IMR-90 (cell line): ENCODE measurements around the gene SDHAF4. TPM values are rescaled to one million over a fixed set of nuclear protein-coding genes. Genes with fewer than 3 reads are reported as not detected.

Experiments
- polyA plus RNA-seq, 3 experiments: library from polyadenylated mRNA; depleted of rRNA; stranded (reverse); fragments of >200 nt; gene quantifications; 2 replicates each; pipeline ENCODE4 v1.2.3, GENCODE V29; 2012; ENCODE audit warnings: low replicate concordance in 1 of 3
- total RNA-seq: library from RNA; depleted of rRNA; stranded (reverse); fragments of >200 nt; gene quantifications from 2 replicates; pipeline ENCODE4 v1.2.3, GENCODE V29; 2012; rRNA removed

Gene SDHAF4
- total and polyA plus RNA-seq, 2 of the 4 experiments (the other 2 are of a cell fraction), result 1.6 to 4.4 TPM

Other genes with a start within 250 kb of the SDHAF4 start
- gene FAM135A, start 153.4 kb upstream of the SDHAF4 start, total RNA-seq, result 7.9 and 9.7 TPM in 2 replicates
- 1.6 and 2.2 TPM in 2 replicates for gene FAM135A, start 153.4 kb upstream of the SDHAF4 start, polyA plus RNA-seq (2012; rRNA removed)
- gene SMAP1, start 101.0 kb downstream of the SDHAF4 start, total RNA-seq, result 16.7 and 18.1 TPM in 2 replicates
- 14.6 and 14.8 TPM in 2 replicates for gene SMAP1, start 101.0 kb downstream of the SDHAF4 start, polyA plus RNA-seq (2012; rRNA removed)